Neural progenitor cell (in vitro differentiated cells): ENCODE measurements around the gene DPM3.

Experiments
- CTCF ChIP-seq: fragments of 200-600 bp; sonication (generic); IDR thresholded peaks from 2 replicates; pipeline ENCODE4 v1.5.1; 2017; ENCODE audit warnings: antibody characterized with exemption, mild to moderate bottlenecking
- EZH2 ChIP-seq: fragments of 200-600 bp; sonication (generic); IDR thresholded peaks from 2 replicates; pipeline ENCODE4 v1.6.1; 2017; ENCODE audit warnings: antibody characterized with exemption, mild to moderate bottlenecking, moderate library complexity
- EZH2phosphoT487 ChIP-seq: fragments of 200-600 bp; sonication (generic); IDR thresholded peaks from 2 replicates; pipeline ENCODE4 v1.6.1; 2017; ENCODE audit warnings: antibody characterized with exemption

- TF ChIP-seq CTCF (no peak), EZH2phosphoT487 (no peak), EZH2 (no peak)
These were observed 6.5 kb downstream of the DPM3 start for GRCh38 chr1:155133799-155134281.
